ENCODE data around the gene CTIF.

CTIF gene

GRCh38 chr18:48631851-48632250 is 93.0 kb downstream of the CTIF start:
- Histone ChIP-seq H2BK15ac (ENCODE audit: low read length) (no peak overlapping the region), H3K4me1 (ENCODE audit: control insufficient read depth in 2 of 2, insufficient read depth in 1 of 2, low read depth in 1 of 2, low read length in 2 of 2) (peaks cover 10% of the 10 kb centered on the region in 2 donors), H3K9me3 (replicated peaks in 1 of 2; ENCODE audit: control insufficient read depth in 2 of 2, insufficient read depth in 1 of 2, low read depth in 1 of 2, low read length in 2 of 2) (no peaks in the 10 kb centered on the region), H3K9ac (ENCODE audit: low read depth, low read length, poor library complexity) (no peak overlapping the region), H4K8ac (ENCODE audit: low read depth, low read length) (no peak overlapping the region), H2AFZ (ENCODE audit: low read length) (no peak overlapping the region), H2BK120ac (ENCODE audit: low read depth, low read length) (no peak overlapping the region), H3K79me1 (ENCODE audit: low read depth, low read length) (peaks cover 4% of the 10 kb centered on the region), H2AK5ac (ENCODE audit: low read depth, low read length) (peak overlapping the region; percentile 40), H2BK5ac (ENCODE audit: low read length) (no peak overlapping the region), H3K27ac (replicated peaks; ENCODE audit: low read length) (no peak overlapping the region), H3K36me3 (replicated peaks in 1 of 2; ENCODE audit: control insufficient read depth in 2 of 2, insufficient read depth in 2 of 2, low read length in 2 of 2) (no peaks in the 10 kb centered on the region), H4K91ac (ENCODE audit: low read depth, low read length, poor library complexity) (no peak overlapping the region), H3K4me2 (ENCODE audit: insufficient read depth, low read length, poor library complexity, severe bottlenecking) (no peak overlapping the region), H3K14ac (ENCODE audit: low read length) (no peak overlapping the region), H3K23ac (ENCODE audit: low read depth, low read length, poor library complexity) (peak overlapping the region; percentile 17), H3K4me3 (ENCODE audit: low read length in 2 of 2) (no peak overlapping the region), H3K18ac (ENCODE audit: low read length) (no peak overlapping the region), H3K4ac (ENCODE audit: low read length) (no peak overlapping the region), H3K27me3 (ENCODE audit: control insufficient read depth in 3 of 3, insufficient read depth in 3 of 3, low read depth in 1 of 3, low read length in 3 of 3) (no peaks in the 10 kb centered on the region), H2BK12ac (ENCODE audit: low read length) (no peak overlapping the region)
- no peak for DNase-seq (ENCODE audit: low spot score)
- WGBS, 2 donors (ENCODE audit: extremely low coverage in 2 of 2, insufficient read length in 2 of 2, insufficient replicate concordance in 1 of 2) = no CpG with 5 or more reads among the region's 6 CpGs

- no peak overlapping the region for H3K4ac ChIP-seq (ENCODE audit: low read length)
- no peak overlapping the region for H3K4me3 ChIP-seq (ENCODE audit: low read length in 2 of 2)
- H3K9ac ChIP-seq (ENCODE audit: low read depth, low read length, poor library complexity) = no peak overlapping the region
- no peak overlapping the region for H3K23ac ChIP-seq (ENCODE audit: low read depth, low read length, poor library complexity)
- H4K91ac ChIP-seq (ENCODE audit: low read depth, low read length, poor library complexity) = no peak overlapping the region
- H3K79me1 ChIP-seq (ENCODE audit: low read depth, low read length) = peaks cover 2% of the 10 kb centered on the region
- no peak overlapping the region for H3K27ac ChIP-seq (replicated peaks; ENCODE audit: low read length)
- H2BK120ac ChIP-seq (ENCODE audit: low read depth, low read length) = no peak overlapping the region
- H3K36me3 ChIP-seq (replicated peaks in 1 of 2; ENCODE audit: control insufficient read depth in 2 of 2, insufficient read depth in 2 of 2, low read length in 2 of 2) = no peaks in the 10 kb centered on the region
- H2BK12ac ChIP-seq (ENCODE audit: low read length) = no peak overlapping the region
- H2BK5ac ChIP-seq (ENCODE audit: low read length) = no peak overlapping the region
- H3K27me3 ChIP-seq (ENCODE audit: control insufficient read depth in 3 of 3, insufficient read depth in 3 of 3, low read depth in 1 of 3, low read length in 3 of 3) = no peaks in the 10 kb centered on the region
- H2AK5ac ChIP-seq (ENCODE audit: low read depth, low read length) = no peak overlapping the region
- H3K4me1 ChIP-seq (ENCODE audit: control insufficient read depth in 2 of 2, insufficient read depth in 1 of 2, low read depth in 1 of 2, low read length in 2 of 2) = peaks cover 9 to 10% of the 10 kb centered on the region in 2 donors
- no peak overlapping the region for H3K4me2 ChIP-seq (ENCODE audit: insufficient read depth, low read length, poor library complexity, severe bottlenecking)
- H3K9me3 ChIP-seq (replicated peaks in 1 of 2; ENCODE audit: control insufficient read depth in 2 of 2, insufficient read depth in 1 of 2, low read depth in 1 of 2, low read length in 2 of 2) = no peaks in the 10 kb centered on the region
- H2BK15ac ChIP-seq (ENCODE audit: low read length) = no peak overlapping the region
- no peak overlapping the region for H4K8ac ChIP-seq (ENCODE audit: low read depth, low read length)
- no CpG with 5 or more reads among the region's 12 CpGs for WGBS, 2 donors (ENCODE audit: extremely low coverage in 2 of 2, insufficient read length in 2 of 2, insufficient replicate concordance in 1 of 2)
- H3K18ac ChIP-seq (ENCODE audit: low read length) = no peak overlapping the region
- no peak overlapping the region for H2AFZ ChIP-seq (ENCODE audit: low read length)
- H3K14ac ChIP-seq (ENCODE audit: low read length) = no peak overlapping the region
- no peak for DNase-seq (ENCODE audit: low spot score)
These were observed 93.9 kb downstream of the CTIF start for GRCh38 chr18:48632676-48633257.

GRCh38 chr18:48634491-48634890 is 95.7 kb downstream of the CTIF start:
- H3K9me3 ChIP-seq (replicated peaks in 1 of 2; ENCODE audit: control insufficient read depth in 2 of 2, insufficient read depth in 1 of 2, low read depth in 1 of 2, low read length in 2 of 2) = no peaks in the 10 kb centered on the region
- no peak overlapping the region for H2AFZ ChIP-seq (ENCODE audit: low read length)
- H2BK15ac ChIP-seq (ENCODE audit: low read length) = no peak overlapping the region
- no peak overlapping the region for H3K4me3 ChIP-seq (ENCODE audit: low read length in 2 of 2)
- no peak overlapping the region for H3K9ac ChIP-seq (ENCODE audit: low read depth, low read length, poor library complexity)
- H2BK12ac ChIP-seq (ENCODE audit: low read length) = no peak overlapping the region
- H3K14ac ChIP-seq (ENCODE audit: low read length) = no peak overlapping the region
- H3K36me3 ChIP-seq (replicated peaks in 1 of 2; ENCODE audit: control insufficient read depth in 2 of 2, insufficient read depth in 2 of 2, low read length in 2 of 2) = no peaks in the 10 kb centered on the region
- no peak overlapping the region for H2BK5ac ChIP-seq (ENCODE audit: low read length)
- H3K4me2 ChIP-seq (ENCODE audit: insufficient read depth, low read length, poor library complexity, severe bottlenecking) = no peak overlapping the region
- no peak overlapping the region for H4K8ac ChIP-seq (ENCODE audit: low read depth, low read length)
- H2AK5ac ChIP-seq (ENCODE audit: low read depth, low read length) = no peak overlapping the region
- WGBS, 2 donors (ENCODE audit: extremely low coverage in 2 of 2, insufficient read length in 2 of 2, insufficient replicate concordance in 1 of 2) = no CpG with 5 or more reads among the region's 6 CpGs
- DNase-seq (ENCODE audit: low spot score) = no peak
- peaks cover 2% of the 10 kb centered on the region for H3K79me1 ChIP-seq (ENCODE audit: low read depth, low read length)
- no peak overlapping the region for H2BK120ac ChIP-seq (ENCODE audit: low read depth, low read length)
- H3K4ac ChIP-seq (ENCODE audit: low read length) = no peak overlapping the region
- H3K27me3 ChIP-seq (ENCODE audit: control insufficient read depth in 3 of 3, insufficient read depth in 3 of 3, low read depth in 1 of 3, low read length in 3 of 3) = no peaks in the 10 kb centered on the region
- H4K91ac ChIP-seq (ENCODE audit: low read depth, low read length, poor library complexity) = no peak overlapping the region
- H3K4me1 ChIP-seq (ENCODE audit: control insufficient read depth in 2 of 2, insufficient read depth in 1 of 2, low read depth in 1 of 2, low read length in 2 of 2) = peaks cover 8 to 10% of the 10 kb centered on the region in 2 donors
- H3K23ac ChIP-seq (ENCODE audit: low read depth, low read length, poor library complexity) = no peak overlapping the region
- no peak overlapping the region for H3K27ac ChIP-seq (replicated peaks; ENCODE audit: low read length)
- no peak overlapping the region for H3K18ac ChIP-seq (ENCODE audit: low read length)

- Histone ChIP-seq H3K4me3 (ENCODE audit: low read length in 2 of 2) (no peak overlapping the region), H3K23ac (ENCODE audit: low read depth, low read length, poor library complexity) (no peak overlapping the region), H3K18ac (ENCODE audit: low read length) (no peak overlapping the region), H4K91ac (ENCODE audit: low read depth, low read length, poor library complexity) (no peak overlapping the region), H3K4me1 (ENCODE audit: control insufficient read depth in 2 of 2, insufficient read depth in 1 of 2, low read depth in 1 of 2, low read length in 2 of 2) (peaks cover 7 to 9% of the 10 kb centered on the region in 2 donors), H2BK5ac (ENCODE audit: low read length) (no peak overlapping the region), H2AK5ac (ENCODE audit: low read depth, low read length) (no peak overlapping the region), H2BK120ac (ENCODE audit: low read depth, low read length) (no peak overlapping the region), H3K27ac (replicated peaks; ENCODE audit: low read length) (no peak overlapping the region), H3K79me1 (ENCODE audit: low read depth, low read length) (peaks cover 2% of the 10 kb centered on the region), H2BK15ac (ENCODE audit: low read length) (no peak overlapping the region), H2AFZ (ENCODE audit: low read length) (no peak overlapping the region), H3K4ac (ENCODE audit: low read length) (no peak overlapping the region), H4K8ac (ENCODE audit: low read depth, low read length) (no peak overlapping the region), H3K9me3 (replicated peaks in 1 of 2; ENCODE audit: control insufficient read depth in 2 of 2, insufficient read depth in 1 of 2, low read depth in 1 of 2, low read length in 2 of 2) (no peaks in the 10 kb centered on the region), H3K14ac (ENCODE audit: low read length) (no peak overlapping the region), H3K36me3 (replicated peaks in 1 of 2; ENCODE audit: control insufficient read depth in 2 of 2, insufficient read depth in 2 of 2, low read length in 2 of 2) (no peaks in the 10 kb centered on the region), H3K27me3 (ENCODE audit: control insufficient read depth in 3 of 3, insufficient read depth in 3 of 3, low read depth in 1 of 3, low read length in 3 of 3) (no peaks in the 10 kb centered on the region), H2BK12ac (ENCODE audit: low read length) (no peak overlapping the region), H3K9ac (ENCODE audit: low read depth, low read length, poor library complexity) (no peak overlapping the region), H3K4me2 (ENCODE audit: insufficient read depth, low read length, poor library complexity, severe bottlenecking) (no peak overlapping the region)
- WGBS, 2 donors (ENCODE audit: extremely low coverage in 2 of 2, insufficient read length in 2 of 2, insufficient replicate concordance in 1 of 2) = no CpG with 5 or more reads among the region's 1 CpG
- DNase-seq (ENCODE audit: low spot score) = no peak
These were observed 96.1 kb downstream of the CTIF start for GRCh38 chr18:48634975-48635374.
